Amygdala (tissue), 56 donors: ENCODE measurements around the gene STX1A.
"Not testable (repeated sequence)": the region's sequence is repeated elsewhere in the genome, so short reads cannot be mapped to it uniquely, and the experiment has no call there.

Source experiments
- DNase-seq, 56 donors: peaks; one replicate each; lab custom pipeline; 2025; lab: John Stamatoyannopoulos, UW

Gene STX1A

DNA sequence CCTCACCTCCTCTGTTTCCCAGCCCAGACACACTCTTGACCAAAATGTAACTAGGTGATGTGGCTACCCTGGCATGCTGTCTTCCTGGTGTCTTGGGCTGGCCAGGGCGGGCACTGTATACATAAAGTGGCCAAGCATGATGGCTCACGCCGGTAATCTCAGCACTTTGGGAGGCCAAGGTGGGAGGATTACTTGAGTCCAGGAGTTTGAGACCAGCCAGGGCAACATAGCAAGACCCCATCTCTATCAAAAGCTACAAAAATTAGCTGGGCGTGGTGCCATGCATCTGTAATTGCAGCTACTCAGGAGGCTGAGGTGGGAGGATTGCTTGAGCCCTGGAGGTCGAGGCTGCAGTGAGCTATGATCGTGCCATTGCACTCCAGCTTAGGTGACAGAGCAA is 6.2 kb downstream of the STX1A start:
- not testable (repeated sequence) for DNase-seq

DNA sequence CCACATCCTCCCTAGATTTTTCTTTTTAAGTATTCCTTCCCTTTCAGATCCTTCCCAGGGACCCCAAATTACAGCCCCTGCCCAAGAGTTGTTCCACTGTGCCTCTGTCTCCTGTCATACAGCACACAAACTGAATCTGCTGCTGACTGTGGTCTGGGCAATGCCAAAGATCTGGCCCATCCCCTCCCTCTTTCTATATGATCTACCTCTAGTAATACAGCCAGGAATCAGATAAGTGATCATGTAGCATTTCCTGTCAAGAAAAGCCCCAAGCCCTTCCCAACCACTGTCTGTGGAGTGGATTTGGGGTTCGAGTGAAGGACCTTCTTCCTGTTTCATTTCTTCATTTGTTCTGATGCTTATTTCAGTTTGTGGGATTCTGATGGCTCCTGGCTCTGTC is 6.7 kb downstream of the STX1A start:
- no peak for DNase-seq

DNA sequence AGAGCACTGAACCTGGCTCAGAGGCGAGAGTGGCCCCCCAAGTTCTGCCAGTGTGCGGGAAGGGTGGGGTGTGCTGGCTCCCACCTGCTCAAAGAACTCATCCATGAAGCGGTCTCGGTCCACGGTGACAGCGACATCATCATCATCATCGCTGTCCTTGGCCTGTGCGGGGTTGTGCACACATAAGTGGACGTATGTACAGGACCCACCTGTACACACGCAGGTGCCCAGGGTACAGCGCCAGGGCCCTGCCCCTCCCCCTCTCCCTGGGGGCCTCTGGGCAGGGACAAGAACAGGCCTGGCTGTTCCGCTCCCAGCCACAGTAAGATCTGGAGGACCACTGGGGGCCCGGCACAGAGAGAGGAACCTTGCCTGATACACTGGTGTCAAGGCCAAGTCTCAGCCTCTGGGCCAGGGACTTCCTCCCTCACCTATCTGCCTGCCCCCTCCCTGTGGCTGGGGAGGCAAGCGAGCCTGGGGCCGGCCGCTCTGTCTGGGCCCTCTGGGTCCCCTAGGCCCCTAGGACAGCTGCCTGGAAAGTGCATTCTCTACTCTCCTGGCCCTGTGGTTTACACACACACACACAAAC is 10.4 kb downstream of the STX1A start:
- DNase-seq, result no peak

DNA sequence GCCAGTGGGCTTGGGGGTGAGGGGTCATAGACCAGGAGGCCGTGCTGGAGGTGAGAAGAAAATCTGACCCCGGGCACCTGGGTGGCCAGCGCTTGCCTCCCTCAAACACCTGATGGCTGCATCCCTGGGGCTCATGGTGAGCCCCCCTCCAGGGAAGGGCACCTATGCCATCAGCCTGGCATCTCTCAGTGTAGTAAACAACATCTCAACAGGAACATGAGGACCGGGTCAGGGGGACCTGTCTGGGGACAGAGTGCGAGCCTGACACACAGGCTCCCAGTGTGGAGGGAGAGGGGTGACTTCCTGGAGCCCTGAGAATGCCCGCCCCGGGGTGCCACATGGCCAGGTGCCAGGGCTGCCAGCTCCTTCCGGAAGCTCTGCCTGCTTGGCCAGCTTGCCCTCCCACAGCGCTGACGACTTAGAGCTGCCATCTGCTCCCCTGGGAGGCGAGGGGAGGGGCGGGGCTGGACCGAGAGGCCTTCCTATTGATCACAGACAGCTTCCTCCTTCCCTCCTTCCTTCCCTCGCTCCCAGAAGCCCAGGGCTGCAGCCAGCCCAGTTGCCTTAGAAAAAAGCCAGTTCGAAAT is 12.3 kb downstream of the STX1A start:
- DNase-seq, result peak in 35 of 56 donors; percentile 15 to 73 (median 36)

DNA sequence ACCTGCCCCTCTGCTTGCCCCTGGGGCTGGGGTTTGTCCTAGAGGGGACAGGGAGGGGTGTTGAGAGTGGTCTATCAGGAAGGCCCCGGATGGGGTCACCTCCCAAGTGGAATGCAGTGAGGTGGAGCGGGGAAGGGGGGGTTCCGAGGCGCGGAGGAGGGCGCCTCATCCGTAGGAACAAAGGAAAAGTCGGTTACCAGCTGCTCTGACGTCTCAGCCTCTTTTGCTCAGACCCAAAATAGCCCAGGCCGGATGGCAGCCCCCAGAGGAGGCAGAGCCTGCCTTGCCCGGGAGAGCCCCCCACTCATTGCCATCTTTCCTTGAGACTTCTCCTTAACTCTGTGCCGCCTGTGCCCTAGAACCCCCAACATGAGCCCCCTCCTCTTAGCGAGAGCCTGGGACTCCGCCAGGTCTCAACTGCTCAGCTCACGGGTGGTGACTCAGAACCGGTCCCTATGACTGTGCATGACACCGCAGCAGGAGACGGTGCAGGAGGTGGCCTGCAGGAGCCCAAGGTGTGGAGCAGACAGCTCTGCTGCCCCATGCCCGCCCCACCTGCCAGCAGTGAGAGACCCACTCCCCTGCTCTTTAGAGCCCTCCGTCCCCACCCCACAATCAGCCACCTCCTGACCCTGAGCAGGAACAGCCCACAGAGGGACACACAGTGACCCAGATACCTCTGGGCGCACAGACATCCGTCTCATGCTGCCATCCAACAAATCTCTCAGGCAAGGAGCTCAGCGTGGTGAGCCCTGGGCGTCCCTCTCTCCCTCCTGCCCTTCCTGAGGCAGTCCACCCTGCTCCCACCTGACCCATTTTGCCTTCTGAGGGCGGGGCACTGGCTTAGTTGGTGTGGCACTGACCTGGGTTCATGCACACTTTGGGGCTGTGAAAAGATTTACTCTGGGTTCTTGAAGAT is 13.1 kb downstream of the STX1A start:
- DNase-seq, result peak in 2 of 56 donors; percentile 10 to 43

DNA sequence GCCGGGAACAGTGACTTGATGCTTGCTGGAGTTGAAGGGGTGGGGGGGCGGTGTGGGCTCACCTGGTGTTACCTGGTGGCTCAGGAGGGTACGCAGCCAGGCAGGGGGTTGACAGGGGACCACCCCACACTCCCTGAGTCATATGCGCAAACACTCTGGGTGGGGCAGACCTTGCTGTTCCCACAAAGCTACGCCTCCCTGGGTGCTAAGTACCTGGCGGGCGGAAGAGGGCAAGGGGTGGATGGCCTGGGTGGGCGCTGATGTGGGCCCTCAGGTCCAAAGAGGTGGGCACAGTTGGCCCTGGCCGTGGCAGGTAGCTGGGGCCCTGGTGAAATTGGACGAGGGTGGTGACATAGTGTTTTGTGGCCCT is 13.9 kb downstream of the STX1A start:
- peak in 1 of 56 donors; percentile 22 for DNase-seq

DNA sequence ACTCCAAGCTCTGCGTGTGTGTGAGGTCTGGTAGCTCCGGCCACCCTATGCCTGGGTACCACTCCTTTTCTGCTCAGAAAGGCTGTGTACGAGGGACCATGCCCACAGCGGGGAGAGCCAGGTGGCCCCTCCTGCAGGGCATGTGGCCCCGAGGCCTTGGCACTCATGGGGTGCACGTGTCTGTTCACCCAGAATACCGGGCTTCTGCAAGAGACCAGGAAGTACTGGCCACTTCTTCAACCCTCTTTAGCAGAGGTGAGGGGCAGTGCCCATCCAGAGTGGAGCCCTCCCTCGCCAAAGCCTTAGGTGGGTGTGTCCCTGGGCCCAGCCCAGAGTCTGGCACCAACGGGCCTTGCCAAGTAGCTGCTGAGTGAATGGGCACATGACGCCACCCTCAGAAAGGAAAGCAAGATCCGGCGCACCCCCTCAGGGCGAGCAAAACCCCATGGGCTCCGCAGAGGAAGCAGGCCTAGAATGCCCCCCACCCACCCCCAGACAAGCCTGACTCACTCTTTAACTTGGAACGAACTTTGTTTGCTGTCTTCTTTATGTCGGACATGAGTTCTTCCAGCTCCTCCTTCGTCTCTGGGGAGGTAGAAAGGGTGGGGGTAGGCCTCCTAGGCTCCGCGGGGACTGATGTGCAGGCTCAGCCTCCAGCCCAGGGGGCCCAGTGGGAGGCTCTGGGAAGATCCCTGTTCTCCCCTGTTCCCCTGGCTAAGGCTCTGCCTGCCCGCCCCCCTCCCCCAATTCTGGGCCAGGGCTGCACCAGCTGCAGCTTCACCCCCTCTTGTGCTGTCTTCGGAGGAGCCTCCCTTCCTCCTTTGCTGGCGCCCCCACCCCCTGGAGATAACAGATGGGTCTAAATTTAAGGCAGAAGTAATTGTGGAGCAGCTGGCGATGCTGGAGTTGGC is 14.6 kb downstream of the STX1A start:
- peak in 20 of 56 donors; percentile 10 to 67 (median 43) for DNase-seq

DNA sequence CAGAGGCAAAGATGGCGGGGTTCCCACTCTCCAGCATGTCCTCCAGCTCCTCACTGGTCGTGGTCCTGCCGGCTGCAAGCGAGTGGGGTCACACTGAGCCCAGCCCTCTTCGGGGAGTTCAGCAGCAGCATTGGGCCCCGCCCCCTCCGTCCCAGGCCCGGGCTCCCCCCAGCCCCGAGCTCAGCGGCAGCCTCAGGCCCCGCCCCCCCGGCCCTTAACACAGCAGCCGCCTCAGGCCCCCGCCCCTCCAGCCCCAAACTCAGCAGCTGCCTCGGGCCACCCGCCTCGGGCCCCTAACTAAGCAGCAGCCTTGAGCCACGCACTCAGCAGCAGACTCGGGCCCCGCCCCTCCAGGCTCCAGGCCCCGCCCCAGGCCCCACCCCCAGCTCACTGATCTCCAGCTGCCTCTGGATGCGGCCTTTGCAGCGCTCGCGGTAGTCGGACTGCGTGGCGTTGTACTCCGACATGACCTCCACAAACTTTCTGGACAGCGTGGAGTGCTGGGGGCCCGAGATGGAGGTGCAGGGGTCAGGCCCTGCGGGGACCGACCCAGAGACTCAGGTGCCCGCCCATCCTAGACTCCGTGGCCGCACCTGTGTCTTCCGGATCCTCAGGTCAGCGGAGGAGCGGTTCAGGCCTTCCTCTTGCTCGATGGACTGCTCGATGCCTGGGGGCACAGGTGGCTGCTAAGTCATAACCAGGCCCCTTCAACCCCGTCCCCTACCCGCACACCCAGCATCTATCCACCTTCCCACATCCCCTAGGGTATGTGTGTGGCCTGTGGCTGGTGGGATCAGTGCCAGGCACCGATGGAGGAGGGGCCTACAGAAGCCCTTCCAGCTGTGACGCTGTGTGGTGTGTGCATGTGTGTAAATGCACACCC is 15.5 kb downstream of the STX1A start:
- peak in 9 of 56 donors; percentile 3 to 66 (median 20) for DNase-seq

DNA sequence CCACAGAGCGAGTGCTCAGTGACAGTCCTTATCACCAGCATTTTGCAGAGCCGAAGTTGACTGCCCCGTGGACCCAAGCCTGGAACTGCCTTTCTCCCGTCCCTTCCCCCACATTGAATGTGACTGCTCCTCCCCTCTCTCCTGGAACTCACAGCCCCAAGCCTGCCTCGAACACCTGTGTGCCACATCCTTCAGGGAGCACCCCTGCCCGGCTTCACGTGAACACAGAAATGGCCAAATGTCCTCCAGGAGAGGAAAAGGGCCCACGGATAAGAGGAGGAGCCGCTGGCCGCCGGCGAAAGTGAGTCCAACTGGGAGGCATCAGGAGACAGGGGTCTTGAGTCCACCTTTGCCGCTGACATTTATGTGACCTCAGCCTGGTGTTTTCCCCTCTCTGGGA is 16.2 kb downstream of the STX1A start:
- no peak for DNase-seq

DNA sequence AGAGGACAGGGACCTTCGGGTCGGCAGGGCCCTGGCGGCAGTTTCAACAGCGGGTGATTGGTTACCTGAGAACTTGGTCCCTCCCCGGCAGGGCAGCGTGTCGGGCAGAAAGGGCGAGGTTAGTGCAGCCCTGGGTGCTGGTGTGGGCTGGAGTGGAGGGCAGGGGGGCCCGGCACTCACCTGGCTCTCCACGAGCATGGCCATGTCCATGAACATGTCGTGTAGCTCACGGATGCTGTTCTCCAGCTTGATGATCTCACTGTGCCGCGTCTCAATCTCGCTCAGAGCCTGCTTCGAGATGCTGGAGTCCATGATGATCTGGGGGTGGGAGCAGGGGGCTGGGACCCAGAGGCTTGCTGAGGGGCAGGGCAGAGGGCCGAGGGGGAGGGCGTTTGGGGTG is 16.8 kb downstream of the STX1A start:
- no peak for DNase-seq

DNA sequence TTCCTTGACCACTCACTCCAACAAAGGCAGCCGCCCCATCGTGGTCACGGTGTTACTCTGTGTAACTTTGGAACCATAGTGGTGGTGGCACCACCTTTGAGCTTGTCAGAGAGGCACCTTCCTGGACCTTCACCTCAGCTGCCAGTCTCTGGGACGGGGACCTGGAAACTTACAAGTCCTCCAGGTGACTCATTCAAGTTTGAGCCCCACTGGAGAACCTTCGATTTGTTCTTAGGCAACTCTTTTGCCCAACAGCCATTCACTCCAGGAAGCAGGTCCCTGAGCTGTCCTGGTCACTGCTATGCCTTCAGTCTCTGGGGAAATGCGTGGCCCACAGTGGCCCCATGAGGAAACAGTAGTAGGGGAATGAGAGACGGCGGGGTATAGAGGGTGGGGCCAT is 17.2 kb downstream of the STX1A start:
- no peak for DNase-seq

DNA sequence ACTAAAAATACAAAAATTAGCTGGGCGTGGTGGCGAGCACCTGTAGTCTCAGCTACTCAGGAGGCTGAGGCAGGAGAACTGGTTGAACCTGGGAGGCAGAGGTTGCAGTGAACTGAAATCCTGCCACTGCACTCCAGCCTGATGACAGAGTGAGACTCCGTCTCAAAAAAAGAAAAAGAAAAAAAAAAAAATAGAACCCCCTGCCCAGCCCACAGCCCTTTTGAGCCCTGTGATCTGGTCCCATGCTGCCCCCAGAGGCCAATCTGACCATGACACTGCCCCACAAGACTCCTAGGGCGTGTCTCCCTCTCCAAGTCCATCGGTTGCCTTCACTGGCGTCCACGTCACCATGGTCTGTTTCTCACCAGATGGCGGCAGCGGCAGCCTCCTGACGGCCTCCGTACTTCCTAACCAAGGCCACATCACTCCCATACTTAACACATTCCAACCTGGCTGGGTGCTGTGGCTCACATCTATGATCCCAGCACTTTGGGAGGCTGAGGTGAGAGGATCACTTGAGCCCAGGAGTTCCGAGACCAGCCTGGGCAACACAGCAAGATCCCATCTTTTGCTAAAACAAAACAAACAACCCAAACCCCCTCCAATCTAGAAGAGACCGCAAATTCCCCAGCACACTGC is 18.0 kb downstream of the STX1A start:
- peak in 11 of 56 donors; percentile 3 to 32 (median 22) for DNase-seq

DNA sequence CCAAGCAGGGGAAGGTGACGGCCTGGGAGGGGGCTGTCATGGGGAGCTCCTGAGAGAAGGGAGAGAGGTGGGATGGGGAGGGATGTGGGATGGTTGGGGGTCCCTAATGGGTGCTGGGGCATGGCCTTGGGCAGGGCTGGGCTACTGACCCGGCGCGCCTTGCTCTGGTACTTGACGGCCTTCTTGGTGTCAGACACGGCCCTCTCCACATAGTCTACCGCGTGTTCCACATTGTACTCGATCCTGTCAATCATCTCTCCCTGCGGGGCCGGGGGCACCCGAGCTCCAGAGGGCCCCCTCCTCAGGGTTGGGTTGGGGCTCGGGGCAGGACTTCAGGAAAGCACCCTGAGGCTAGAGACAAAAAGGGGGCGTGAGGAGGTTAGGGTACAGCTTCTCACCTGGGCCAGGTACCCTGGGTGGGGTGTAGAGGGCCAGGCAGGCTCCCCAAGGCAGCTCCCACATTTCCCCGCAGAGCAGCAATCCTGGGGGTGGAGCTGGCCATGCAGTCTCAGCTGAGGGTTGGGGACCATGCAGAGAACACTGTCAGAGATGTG is 18.8 kb downstream of the STX1A start:
- no peak for DNase-seq

DNA sequence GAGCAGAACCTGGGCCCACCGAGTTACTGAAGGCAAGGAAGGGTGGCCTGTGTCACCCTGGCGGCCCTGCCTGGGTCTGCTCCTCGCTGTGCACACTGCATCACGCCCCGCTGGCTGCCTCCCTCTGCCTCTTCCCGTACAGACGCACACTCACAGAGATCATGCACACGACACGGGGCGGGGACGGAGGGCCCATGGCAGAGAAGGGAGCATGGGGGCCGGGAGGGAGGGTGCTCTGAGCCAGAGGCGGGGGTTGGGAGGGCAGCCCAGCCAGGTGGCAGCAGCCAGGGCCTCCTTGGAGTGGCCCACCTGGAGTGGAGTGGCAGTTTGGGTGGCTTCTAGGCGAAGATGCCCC is 19.4 kb downstream of the STX1A start:
- DNase-seq, result no peak

DNA sequence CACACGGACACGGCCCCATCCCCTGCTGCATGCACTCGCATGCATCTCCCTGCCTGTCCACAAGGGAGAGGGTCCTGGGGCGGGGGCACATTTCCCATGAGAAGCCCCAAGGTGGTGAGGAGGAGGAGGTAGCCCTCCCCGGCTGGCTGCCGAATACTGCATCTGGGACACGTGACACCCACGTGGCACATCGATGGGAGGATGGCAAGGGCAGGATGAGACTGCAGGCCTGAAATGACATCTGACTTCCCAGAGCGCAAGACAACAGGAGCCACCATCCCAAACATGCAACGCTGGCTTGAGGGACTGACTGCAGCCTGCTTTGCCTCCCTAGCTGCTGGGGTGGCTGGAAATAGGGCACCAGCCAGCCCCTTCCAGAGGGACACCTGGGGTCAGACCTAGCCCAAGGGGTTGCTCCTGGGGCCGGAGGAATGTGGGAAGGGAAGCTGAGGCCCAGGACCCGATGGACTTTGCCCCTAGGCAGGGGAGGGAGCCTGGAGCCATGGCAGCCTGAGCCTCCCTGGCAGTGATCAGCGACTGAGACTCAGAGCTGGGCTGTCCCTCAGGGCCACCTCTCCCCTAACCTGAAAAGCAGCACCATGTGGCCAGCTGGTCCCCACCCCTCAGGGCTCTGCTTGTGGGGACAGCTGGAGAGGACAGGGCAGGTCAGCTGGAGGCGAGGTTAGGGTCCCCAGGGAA is 19.9 kb downstream of the STX1A start:
- peak in 2 of 56 donors; percentile 11 to 14 for DNase-seq

DNA sequence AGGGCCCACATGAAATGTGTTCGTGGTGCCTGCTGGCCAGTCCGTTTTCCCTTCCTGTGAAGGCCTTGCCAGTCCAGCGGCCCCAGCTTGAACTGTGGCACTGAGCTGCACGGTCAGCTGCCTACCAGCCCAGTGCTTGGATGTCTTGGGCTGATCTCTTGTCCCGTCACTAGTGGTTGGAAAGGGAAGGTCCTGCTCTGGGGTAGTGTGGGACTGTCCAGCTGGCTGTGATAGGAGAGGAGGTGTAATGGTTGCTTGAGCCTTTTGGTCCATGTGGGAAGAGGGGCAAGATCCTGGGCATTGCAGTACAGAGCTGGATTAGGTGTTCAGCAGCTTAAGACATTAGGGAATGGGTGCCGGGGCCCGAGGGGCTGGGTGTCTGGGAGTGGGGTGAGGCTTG is 21.1 kb downstream of the STX1A start:
- no peak for DNase-seq

DNA sequence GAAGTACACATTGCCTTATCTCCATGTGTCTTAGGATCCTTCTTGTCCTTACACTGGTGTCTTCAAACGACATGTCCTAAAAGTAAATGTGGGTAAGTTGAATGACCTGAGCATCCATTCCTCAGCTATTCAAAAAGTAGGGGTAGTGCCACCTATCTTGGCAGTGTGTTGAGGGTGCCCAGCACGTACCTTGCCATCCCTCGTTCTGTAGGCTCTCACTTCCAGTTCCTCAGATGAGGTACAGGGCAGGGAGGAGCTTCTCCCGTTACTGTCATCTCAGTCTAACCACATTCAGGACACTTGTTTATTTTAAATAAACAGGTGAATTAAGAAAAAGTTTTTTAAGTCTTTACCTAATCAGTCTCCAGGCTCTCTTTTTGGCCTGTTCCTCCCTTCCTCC is 23.1 kb downstream of the STX1A start:
- DNase-seq, result no peak

DNA sequence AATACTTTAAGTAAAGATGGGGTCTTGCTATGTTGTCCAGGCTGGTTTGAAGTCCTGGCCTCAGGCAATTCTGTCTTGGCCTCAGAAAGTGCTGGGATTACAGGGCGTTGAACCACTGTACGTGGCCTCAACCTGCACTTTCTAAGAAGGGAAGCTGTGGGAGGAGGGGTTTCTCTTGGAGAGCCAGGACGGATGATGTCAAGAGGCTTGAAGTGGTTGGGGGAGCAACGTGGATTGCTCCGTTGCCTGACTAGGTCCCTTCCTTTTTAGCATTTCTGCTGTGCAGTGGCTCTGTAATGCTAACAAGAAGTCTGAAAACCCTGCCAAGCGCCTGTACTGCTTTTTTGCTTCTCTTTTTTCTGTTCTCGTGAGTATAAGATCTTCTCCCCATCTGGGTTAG is 28.8 kb downstream of the STX1A start:
- DNase-seq, result no peak
